Esophagus squamous epithelium (tissue), 4 donors: ENCODE results near the gene CDT1.

ENCODE experiments used
- CTCF ChIP-seq, 6 experiments: fragments of 450-650 bp in 4 of 6; fragments of 200-600 bp in 2 of 6; sonication (generic) in 2 of 6; IDR thresholded peaks; one replicate each; pipeline ENCODE4 v1.5.1; 2016 to 2019; ENCODE audit warnings: antibody characterized with exemption in 6 of 6, mild to moderate bottlenecking in 4 of 6, moderate library complexity in 4 of 6
- POLR2A ChIP-seq, 4 donors: fragments of 450-650 bp; IDR thresholded peaks; one replicate each; pipeline ENCODE4 v1.6.1; 2017; ENCODE audit warnings: antibody characterized with exemption in 4 of 4, mild to moderate bottlenecking in 4 of 4, moderate library complexity in 3 of 4

- no peak for TF ChIP-seq CTCF (IDR thresholded peaks at IDR 0.05)
- no peak for TF ChIP-seq POLR2A (IDR thresholded peaks at IDR 0.05)
Observed at GRCh38 chr16:88800277-88800592, 3.4 kb upstream of the CDT1 start.
